Left lobe of liver (tissue), 2 donors: ENCODE measurements around the gene FRK. TPM values are rescaled to one million over a fixed set of nuclear protein-coding genes. Genes with fewer than 3 reads are reported as not detected.
"Not testable (repeated sequence)": the region's sequence is repeated elsewhere in the genome, so short reads cannot be mapped to it uniquely, and the experiment has no call there.

Experiments
- ATAC-seq: fragments of 200-7000 bp; cut with Tn5 transposase; one replicate; pipeline ENCODE4 v1.9.1; 2020; ENCODE audit warnings: mild to moderate bottlenecking, moderate library complexity
- DNase-seq: peaks from one replicate; pipeline ENCODE4 v3.0.0-alpha.2; 2020; ENCODE audit warnings: low spot score
- total RNA-seq: library from RNA; stranded (reverse); gene quantifications from one replicate; pipeline ENCODE4 v1.2.1, GENCODE V29; 2021
- donor health status: DM: no; HTN: no; CAD: no; lungs with moderate emphysema.
- donor health status: DM: no; HTN: yes; CAD: no.

The FRK gene
- total RNA-seq, 1 donor from 2014 or later: 12.6 TPM

- peak; percentile 76 for ATAC-seq
- no peak for DNase-seq
These were observed 166.2 kb downstream of the FRK start for GRCh38 chr6:115894426-115894992.

GRCh38 chr6:115891750-115892149, 168.9 kb downstream of the FRK start:
- no peak for ATAC-seq
- DNase-seq: no peak

- no peak for ATAC-seq
- DNase-seq: no peak
These were observed 169.5 kb downstream of the FRK start for GRCh38 chr6:115891111-115891669.

GRCh38 chr6:115890238-115890637, 170.5 kb downstream of the FRK start:
- no peak for ATAC-seq

GRCh38 chr6:115888687-115889470, 171.8 kb downstream of the FRK start:
- DNase-seq, ATAC-seq: not testable (repeated sequence)

More at GRCh38 chr6:115890238-115890637, 170.5 kb downstream of the FRK start:
- DNase-seq: no peak

- ATAC-seq: no peak
These were observed 172.8 kb downstream of the FRK start for GRCh38 chr6:115887891-115888290.

GRCh38 chr6:115885636-115886366, 174.9 kb downstream of the FRK start:
- ATAC-seq (no peak), DNase-seq (no peak)

More at GRCh38 chr6:115887891-115888290, 172.8 kb downstream of the FRK start:
- DNase-seq: no peak

GRCh38 chr6:115882771-115883170, 177.9 kb downstream of the FRK start:
- ATAC-seq: no peak
- DNase-seq: no peak

- DNase-seq: no peak
- no peak for ATAC-seq
These were observed 178.5 kb downstream of the FRK start for GRCh38 chr6:115882174-115882573.

Other genes with a start within 250 kb of the FRK start
- gene NT5DC1, start 40.0 kb upstream of the FRK start, total RNA-seq: 50.4 TPM
- not detected for gene COL10A1, start 65.2 kb upstream of the FRK start, total RNA-seq
- 5.2 TPM for gene TSPYL4, start 193.2 kb upstream of the FRK start, total RNA-seq
- 52.7 TPM for gene TSPYL1, start 219.0 kb upstream of the FRK start, total RNA-seq